ENCODE measurements around the gene SEPTIN8.
"Not testable (repeated sequence)": the region's sequence is repeated elsewhere in the genome, so short reads cannot be mapped to it uniquely, and the experiment has no call there.

SEPTIN8 gene

DNA sequence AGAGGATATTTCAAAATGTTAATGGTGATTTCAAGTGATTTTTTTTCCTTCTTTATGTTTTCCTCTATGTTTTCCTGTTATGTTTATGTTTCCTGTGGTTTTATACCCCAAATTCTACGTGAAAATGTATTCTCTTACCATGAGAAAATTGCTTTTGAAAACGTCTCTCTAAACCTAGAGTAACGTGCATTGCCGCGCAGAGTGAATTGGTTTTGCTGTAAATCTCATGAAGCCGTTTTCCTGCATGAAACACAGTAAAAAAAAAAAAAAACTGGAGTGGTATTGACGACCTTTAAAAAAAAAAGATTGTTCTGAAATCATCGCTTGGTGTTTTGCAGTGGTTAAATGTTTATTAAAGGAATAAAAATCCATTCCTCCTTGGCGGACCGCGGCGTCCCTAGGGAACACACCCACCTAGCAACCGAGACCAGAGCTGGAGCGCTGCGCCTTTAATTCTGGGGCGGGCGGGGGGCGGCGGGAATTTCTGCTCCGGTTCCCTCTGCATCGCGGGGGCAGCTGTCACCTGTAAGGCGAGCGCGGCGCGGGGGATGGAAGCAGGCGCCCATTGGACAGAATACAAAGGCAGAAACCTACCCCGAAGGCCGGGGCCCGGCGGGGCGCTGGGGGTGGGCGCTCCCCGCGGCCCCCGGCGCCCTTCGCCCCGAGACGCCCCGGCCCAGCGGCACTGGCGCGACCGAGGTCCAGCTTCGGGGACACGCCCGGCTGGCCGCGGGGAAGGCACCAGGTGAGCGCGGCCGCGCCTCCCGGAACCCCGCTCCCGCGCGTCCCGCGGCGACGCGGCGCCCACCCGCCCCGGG lies 36.0 kb upstream of the SEPTIN8 start, which contains the start of gene SOWAHA:
TSS of gene SOWAHA (plus strand) at position 522 of the 818 bp plus-strand sequence. CDS start 320 bp downstream, outside the sequence.
- DNase-seq, result no peak

DNA sequence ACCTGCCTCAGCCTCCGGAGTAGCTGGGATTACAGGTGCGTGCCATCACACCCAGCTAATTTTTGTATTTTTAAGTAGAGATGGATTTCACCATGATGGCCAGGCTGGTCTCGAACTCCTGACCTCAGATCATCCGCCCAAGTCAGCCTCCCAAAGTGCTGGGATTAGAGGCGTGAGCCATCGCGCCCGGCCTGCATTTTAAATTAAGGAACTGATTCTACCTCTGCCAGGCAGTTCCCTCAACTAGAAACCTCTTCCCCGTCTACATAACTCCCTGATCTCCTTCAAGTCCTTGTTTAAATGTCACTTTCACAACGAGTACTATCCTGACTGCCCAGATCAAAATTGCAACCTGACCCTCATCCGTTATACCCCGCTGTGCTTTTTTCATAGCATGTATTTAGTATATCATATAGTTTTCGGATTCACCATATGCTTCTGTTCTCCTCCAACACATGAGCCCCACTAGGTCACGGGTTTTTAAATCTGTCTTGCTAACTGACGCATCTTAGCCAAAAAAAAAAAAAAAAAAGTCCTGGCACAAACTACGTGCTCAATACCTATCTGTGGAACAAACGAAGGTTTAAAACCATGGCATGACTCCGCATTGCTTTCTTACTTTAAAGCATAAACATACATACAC lies 35.2 kb upstream of the SEPTIN8 start:
- no peak for DNase-seq

DNA sequence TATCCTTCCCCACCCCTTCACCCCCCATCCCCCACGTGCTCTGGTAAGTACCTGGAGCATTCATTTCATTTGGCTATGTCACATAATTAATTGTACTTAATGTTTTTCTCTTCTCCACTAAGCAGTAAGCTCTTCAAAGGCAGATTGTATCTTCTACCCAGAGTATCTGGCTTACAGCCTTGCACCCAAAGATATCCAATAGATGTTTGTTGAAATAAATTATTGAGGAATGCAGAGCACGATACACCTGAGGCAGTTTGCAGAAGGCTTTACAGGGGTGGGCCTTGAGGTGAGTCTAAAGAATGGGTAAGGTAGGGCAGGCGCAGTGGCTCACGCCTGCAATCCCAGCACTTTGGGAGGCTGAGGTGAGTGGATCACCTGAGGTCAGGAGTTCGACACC lies 33.6 kb upstream of the SEPTIN8 start:
- no peak for DNase-seq

GRCh38 chr5:132808866-132809265 lies 31.8 kb upstream of the SEPTIN8 start:
- no peak for DNase-seq

- DNase-seq, result no peak
These were observed 31.4 kb upstream of the SEPTIN8 start for GRCh38 chr5:132808448-132808847.

GRCh38 chr5:132807163-132807838 lies 30.3 kb upstream of the SEPTIN8 start:
- no peak for DNase-seq

GRCh38 chr5:132806804-132807162 lies 29.7 kb upstream of the SEPTIN8 start:
- not testable (repeated sequence) for DNase-seq

DNA sequence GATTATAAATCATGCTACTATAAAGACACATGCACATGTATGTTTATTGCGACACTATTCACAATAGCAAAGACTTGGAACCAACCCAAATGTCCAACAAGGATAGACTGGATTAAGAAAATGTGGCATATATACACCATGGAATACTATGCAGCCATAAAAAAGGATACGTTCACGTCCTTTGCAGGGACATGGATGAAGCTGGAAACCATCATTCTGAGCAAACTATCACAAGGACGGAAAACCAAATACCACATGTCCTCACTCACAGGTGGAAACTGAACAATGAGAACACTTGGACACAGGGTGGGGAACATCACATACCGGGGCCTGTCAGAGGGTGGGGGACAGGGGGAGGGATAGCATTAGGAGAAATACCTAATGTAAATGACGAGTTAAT lies 28.8 kb upstream of the SEPTIN8 start:
- not testable (repeated sequence) for DNase-seq

DNA sequence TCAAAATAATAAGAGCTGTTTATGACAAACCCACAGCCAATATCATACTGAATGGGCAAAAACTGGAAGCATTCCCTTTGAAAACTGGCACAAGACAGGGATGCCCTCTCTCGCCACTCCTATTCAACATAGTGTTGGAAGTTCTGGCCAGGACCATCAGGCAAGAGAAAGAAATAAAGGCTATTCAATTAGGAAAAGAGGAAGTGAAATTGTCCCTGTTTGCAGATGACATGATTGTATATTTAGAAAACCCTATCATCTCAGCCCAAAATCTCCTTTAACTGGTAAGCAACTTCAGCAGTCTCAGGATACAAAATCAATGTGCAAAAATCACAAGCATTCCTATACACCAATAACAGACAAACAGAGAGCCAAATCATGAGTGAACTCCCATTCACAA lies 27.2 kb upstream of the SEPTIN8 start:
- not testable (repeated sequence) for DNase-seq

DNA sequence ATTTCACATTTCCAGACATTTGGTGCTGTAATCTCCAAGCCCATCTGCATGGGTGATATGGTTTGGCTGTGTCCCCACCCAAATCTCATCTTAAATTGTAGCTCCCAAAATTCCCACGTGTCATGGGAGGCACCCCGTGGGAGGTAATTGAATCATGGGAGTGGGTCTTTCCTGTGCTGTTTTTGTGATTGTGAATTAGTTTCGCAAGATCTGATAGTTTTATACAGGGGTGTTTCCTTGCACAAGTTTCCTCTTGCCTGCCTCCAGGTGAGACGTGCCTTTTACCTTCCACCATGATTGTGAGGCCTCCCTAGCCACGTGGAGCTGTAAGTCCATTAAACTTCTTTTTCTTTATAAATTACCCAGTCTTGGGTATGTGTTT lies 25.6 kb upstream of the SEPTIN8 start:
- not testable (repeated sequence) for DNase-seq

DNA sequence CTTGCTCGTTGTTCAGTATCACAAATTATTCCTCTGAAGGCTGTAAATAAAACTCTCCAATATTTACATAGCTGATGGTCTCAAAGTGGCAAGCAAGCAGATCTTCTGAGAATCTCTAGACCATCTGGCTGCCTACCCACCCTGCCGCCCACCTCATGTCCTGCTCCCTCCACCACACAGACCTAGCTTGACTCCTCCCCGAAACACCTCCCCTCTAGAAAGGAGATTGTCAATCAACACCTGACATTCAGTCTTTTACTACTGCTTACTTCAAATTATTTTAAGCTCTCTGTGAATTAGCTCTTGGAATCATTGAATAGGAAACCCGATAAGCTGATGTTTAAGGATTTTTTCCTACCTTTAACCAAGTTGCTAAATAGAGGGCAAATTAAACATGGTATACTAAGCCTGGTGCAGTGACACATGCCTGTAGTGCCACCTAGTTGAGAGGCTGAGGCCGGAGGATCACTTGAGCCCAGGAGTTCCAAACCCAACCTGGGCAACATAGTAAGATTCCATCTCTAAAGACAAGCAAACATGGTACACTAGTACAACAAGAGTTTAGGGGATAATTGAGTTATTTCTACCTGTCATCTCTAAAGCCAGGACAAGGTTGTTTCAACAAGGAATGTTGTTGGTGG lies 25.1 kb upstream of the SEPTIN8 start:
- DNase-seq, result no peak

DNA sequence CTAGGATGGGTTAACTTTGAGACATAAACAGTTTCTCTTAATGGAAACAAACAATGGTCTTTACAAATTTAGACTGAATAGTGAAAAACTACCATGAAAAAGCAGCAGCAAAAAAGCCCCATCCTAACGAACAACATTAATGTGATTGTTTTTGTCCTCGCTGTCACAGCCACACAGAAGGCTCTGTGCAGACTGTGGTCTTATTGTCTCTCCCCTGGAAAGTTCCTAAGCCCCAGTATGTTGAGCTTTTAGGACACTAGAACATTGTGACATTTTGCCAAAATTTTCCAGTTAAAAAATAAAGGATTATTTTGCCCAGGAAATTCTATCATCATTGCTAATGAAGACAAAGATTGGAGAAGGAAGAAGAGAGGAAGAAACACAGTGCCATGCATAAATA lies 23.5 kb upstream of the SEPTIN8 start:
- no peak for DNase-seq

GRCh38 chr5:132799392-132799791 lies 22.4 kb upstream of the SEPTIN8 start:
- no peak for DNase-seq

- DNase-seq, result no peak
These were observed 20.6 kb upstream of the SEPTIN8 start for GRCh38 chr5:132797651-132798050.

DNA sequence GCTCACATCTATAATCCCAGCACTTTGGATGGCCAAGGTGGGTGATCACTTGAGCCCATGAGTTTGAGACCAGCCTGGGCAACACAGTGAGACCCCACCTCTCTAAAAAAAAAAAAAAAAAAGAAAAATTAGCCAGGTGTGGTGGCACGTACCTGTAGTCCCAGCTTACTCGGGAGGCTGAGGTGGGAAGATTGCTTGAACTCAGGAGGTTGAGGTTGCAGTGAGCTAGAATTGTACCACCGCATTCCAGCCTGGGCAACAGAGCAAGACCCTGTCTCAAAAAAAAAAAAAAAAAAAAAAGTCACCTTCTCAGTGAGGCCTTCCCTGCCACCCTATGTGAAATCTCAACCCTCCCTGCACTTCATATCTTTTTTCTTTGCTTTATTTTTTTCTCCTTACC lies 14.0 kb upstream of the SEPTIN8 start:
- no peak for DNase-seq

GRCh38 chr5:132790201-132790865 lies 13.3 kb upstream of the SEPTIN8 start:
- DNase-seq, result no peak

DNA sequence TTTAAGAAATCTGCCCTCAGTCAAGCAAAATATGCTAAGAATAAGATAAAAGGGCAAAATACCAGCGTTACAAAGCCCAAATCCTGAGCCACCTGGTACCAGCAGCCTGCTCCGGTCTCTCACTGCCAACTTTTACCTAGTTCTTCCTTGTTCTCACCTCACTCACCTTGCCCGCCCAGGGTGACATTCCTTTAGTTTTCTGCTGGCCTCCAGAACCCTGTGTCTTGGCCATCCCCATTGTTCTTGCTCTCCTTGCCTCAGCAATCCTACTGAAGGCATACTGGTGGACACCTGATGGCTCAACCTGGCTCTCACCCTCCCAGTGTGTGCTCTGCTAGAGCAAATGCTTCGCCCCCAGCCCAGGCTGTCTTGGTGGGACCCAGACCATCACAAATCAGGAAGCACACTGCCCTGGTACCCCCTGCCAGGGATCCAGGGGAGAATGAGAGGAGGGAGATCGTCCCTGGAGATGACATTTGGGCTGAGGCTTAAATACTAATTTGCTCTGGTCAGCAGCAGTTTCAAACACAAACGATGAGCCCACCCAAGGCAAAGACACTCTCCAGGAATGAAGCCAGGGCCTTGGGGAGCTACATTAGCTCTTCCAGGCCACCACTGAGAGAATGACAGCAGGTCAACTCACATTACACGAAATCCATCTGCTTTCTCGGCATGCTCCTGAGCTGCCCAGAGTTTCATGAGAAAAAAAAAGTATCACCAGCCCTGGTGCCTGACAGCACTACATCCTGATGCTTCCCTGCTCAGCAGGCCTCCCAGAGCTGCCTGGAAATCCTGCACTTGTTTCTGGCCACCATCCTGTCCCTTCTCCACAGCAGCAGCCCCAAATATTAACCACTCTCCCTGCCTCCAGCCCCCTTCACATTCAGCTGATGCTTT lies 12.2 kb upstream of the SEPTIN8 start:
- DNase-seq, result no peak

GRCh38 chr5:132788508-132788907 lies 11.5 kb upstream of the SEPTIN8 start:
- no peak for DNase-seq

DNA sequence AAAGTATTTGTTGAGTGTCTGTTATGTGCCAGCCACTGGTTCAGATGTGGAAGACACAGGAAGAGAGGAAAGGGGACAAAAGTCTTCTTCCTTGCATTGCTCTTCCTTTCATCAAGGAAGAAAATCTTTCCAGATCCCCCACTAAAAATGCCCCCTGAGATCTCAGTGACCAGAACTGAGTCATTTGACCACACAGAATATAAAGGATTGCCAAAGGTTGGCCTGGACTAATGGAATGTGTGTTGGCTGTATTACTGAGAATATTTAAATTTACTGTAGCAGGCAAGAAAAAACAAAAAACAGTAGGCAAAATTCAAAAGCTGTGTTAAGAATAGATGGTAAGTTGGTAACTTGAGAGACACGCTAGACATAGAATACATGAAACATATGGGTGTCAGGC lies 10.0 kb upstream of the SEPTIN8 start:
- DNase-seq, result no peak

- peak; percentile 39 for DNase-seq
These were observed 8.8 kb upstream of the SEPTIN8 start for GRCh38 chr5:132785864-132786263.

GRCh38 chr5:132785365-132785764 lies 8.3 kb upstream of the SEPTIN8 start:
- DNase-seq, result peak; percentile 2

DNA sequence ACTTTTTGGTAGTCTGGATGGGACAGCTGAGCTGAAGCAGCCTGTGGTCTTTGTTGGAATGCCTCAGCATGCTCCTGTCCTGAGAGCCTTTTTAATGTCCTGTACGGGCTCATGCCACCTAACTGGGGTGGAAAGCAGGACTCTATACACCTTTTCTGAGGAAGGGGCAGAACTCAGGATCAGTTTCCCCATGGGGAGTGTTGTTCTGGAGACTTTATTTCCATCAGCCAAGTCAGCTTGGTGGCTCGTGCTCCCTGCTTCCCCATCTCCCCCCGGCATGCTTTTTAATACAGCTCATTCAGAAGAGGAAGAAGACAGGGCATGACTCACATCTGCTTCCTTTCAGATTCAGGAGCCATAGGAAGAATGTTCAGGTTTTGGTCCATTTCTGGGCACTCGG lies 5.1 kb upstream of the SEPTIN8 start:
- peak; percentile 25 for DNase-seq

Measured in activated effector memory CD4-positive, alpha-beta T cell treated with anti-CD3 and anti-CD28 coated beads, Interleukin-2, amount 50 U/mL, for 16 hours (primary cell).